HL-60 (cell line): ENCODE results near the gene GTPBP4.

Source experiments
- DNase-seq, 2 experiments: peaks; one replicate each; pipeline ENCODE4 v3.0.0-alpha.2; 2010 to 2020; ENCODE audit warnings: low read depth in 1 of 2, low spot score in 1 of 2
- H3K27ac ChIP-seq: fragments of 250-450 bp; sonication (Bioruptor Pico); replicated peaks from 2 replicates; pipeline ENCODE4 v1.5.1; 2020; ENCODE audit warnings: mild to moderate bottlenecking, moderate library complexity
- H3K27me3 ChIP-seq: fragments of 250-450 bp; sonication (Bioruptor Pico); 2 replicates; pipeline ENCODE4 v1.5.1; 2021; ENCODE audit warnings: mild to moderate bottlenecking, moderate library complexity; ENCODE audit not compliant: insufficient read depth, poor library complexity, severe bottlenecking
- H3K4me3 ChIP-seq: replicated peaks from 2 replicates; pipeline ENCODE4 v1.5.1; 2011; ENCODE audit warnings: mild to moderate bottlenecking, control low read depth, low read length; ENCODE audit not compliant: insufficient read depth
- CTCF ChIP-seq: IDR thresholded peaks from one replicate; pipeline ENCODE4 v1.5.1; 2011; ENCODE audit warnings: low read length, control low read depth, inconsistent platforms; ENCODE audit not compliant: insufficient read depth
- GABPA ChIP-seq: IDR thresholded peaks from 2 replicates; pipeline ENCODE4 v1.6.1; 2012; ENCODE audit warnings: low read depth
- POLR2AphosphoS5 ChIP-seq: IDR thresholded peaks from 2 replicates; pipeline ENCODE4 v1.6.1; 2012; ENCODE audit warnings: low read depth
- REST ChIP-seq: IDR thresholded peaks from 2 replicates; pipeline ENCODE4 v1.6.1; 2012; ENCODE audit warnings: low read depth; ENCODE audit not compliant: insufficient replicate concordance
- SPI1 ChIP-seq: IDR thresholded peaks from 2 replicates; pipeline ENCODE4 v1.6.1; 2012; ENCODE audit warnings: low read depth, mild to moderate bottlenecking, borderline replicate concordance

The GTPBP4 gene

DNA sequence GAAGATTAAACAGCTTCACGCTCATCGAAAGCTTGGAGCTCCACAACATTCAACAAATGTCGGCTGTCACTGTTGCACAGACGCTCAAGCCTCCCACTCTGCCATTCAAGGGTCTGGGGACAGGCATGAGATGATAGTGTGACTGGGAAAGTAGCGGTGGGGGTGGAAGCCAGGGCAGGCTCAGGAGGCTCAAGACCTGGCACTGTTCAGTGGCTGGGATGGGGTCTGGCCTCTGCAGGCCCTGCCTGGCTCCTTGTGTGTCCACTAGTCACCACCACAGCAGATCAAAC is 13.5 kb upstream of the GTPBP4 start:
- TF ChIP-seq REST: no peak
- no peak for TF ChIP-seq POLR2AphosphoS5
- TF ChIP-seq GABPA: no peak
- TF ChIP-seq CTCF: no peak
- no peak for TF ChIP-seq SPI1
- no peak overlapping the region for H3K27ac ChIP-seq
- no peak overlapping the region for H3K4me3 ChIP-seq
- no peaks in the 10 kb centered on the region for H3K27me3 ChIP-seq
- no peak for DNase-seq

- H3K4me3 ChIP-seq: no peak overlapping the region
- no peaks in the 10 kb centered on the region for H3K27me3 ChIP-seq
- no peak overlapping the region for H3K27ac ChIP-seq
- TF ChIP-seq CTCF (no peak), REST (no peak), GABPA (no peak), SPI1 (no peak), POLR2AphosphoS5 (no peak)
- no peak for DNase-seq
These were observed 11.9 kb upstream of the GTPBP4 start for GRCh38 chr10:976316-976715.

GRCh38 chr10:978826-979421 is 9.3 kb upstream of the GTPBP4 start:
- no peak overlapping the region for H3K27ac ChIP-seq
- no peak for DNase-seq
- H3K27me3 ChIP-seq: no peaks in the 10 kb centered on the region
- no peak overlapping the region for H3K4me3 ChIP-seq
- TF ChIP-seq GABPA (no peak), REST (no peak), SPI1 (no peak), CTCF (no peak), POLR2AphosphoS5 (no peak)
